Prostate gland (tissue), 2 donors: Measurements from ENCODE around the gene EXOC8.

ENCODE experiments used
- CTCF ChIP-seq, 4 experiments: fragments of 200-600 bp in 2 of 4; fragments of 450-650 bp in 2 of 4; sonication (generic) in 2 of 4; IDR thresholded peaks; 1 replicate in 3 of 4; 2 replicates in 1 of 4; pipeline ENCODE4 v1.5.1; 2016 to 2019; ENCODE audit warnings: antibody characterized with exemption in 4 of 4, mild to moderate bottlenecking in 2 of 4, moderate library complexity in 2 of 4
- POLR2A ChIP-seq: fragments of 450-650 bp; IDR thresholded peaks from one replicate; pipeline ENCODE4 v1.6.1; 2016; ENCODE audit warnings: antibody characterized with exemption, mild to moderate bottlenecking
- POLR2AphosphoS5 ChIP-seq: sonication (generic); formaldehyde crosslinking; IDR thresholded peaks from one replicate; pipeline ENCODE4 v1.6.1; 2017; ENCODE audit warnings: antibody characterized with exemption

GRCh38 chr1:231311720-231312431 lies 25.8 kb downstream of the EXOC8 start:
- TF ChIP-seq CTCF (IDR thresholded peaks at IDR 0.05) (no peak), POLR2A (no peak), POLR2AphosphoS5 (no peak)
